ENCODE data around the gene ZMIZ1. TPM values are rescaled to one million over a fixed set of nuclear protein-coding genes. Genes with fewer than 3 reads are reported as not detected.

The ZMIZ1 gene
- total RNA-seq, 4 donors from 2014 or later = 22.7 to 37.5 (median 31.7) TPM

DNA sequence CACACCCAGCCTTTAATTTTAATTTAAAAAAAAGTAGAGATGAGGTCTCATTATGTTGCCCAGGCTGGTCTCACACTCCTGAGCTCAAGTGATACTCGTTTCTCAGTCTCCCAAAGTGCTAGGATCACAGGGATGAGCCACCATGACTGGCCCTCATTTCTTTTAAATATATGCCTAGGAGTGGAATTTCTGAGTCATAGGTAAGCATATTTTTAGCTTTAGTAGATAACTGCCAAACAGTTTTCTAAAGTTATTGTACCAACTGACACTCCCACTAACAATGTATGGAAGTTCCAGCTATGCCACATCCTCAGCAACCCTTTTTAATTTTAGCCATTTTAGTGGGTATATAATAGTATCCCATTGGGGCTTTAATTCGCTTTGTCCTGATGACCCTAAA is 264.7 kb downstream of the ZMIZ1 start:
- ATAC-seq (no peak), DNase-seq (no peak)
- no peaks in the 10 kb centered on the region for H3K36me3 ChIP-seq
- H3K4me3 ChIP-seq = no peak overlapping the region
- in situ Hi-C loops (cut with MboI; ENCODE audit: low sequenced_read_pairs in 4 of 4) = no loop called here
- no peaks in the 10 kb centered on the region for H3K9me3 ChIP-seq
- H3K27ac ChIP-seq = no peak overlapping the region
- no peaks in the 10 kb centered on the region for H3K27me3 ChIP-seq
- intact Hi-C loops (cut with DNase I; ENCODE audit: low total_unique reads) = no loop called here
- TF ChIP-seq, protein P1, sequence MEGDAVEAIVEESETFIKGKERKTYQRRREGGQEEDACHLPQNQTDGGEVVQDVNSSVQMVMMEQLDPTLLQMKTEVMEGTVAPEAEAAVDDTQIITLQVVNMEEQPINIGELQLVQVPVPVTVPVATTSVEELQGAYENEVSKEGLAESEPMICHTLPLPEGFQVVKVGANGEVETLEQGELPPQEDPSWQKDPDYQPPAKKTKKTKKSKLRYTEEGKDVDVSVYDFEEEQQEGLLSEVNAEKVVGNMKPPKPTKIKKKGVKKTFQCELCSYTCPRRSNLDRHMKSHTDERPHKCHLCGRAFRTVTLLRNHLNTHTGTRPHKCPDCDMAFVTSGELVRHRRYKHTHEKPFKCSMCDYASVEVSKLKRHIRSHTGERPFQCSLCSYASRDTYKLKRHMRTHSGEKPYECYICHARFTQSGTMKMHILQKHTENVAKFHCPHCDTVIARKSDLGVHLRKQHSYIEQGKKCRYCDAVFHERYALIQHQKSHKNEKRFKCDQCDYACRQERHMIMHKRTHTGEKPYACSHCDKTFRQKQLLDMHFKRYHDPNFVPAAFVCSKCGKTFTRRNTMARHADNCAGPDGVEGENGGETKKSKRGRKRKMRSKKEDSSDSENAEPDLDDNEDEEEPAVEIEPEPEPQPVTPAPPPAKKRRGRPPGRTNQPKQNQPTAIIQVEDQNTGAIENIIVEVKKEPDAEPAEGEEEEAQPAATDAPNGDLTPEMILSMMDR (IDR thresholded peaks at IDR 0.05 in 4 of 5, conservative IDR thresholded peaks at IDR 0.05 in 1 of 5) = no peak
- no peak for TF ChIP-seq POLR2A (IDR thresholded peaks at IDR 0.05)
- H3K4me1 ChIP-seq = peaks cover 0 to 4% of the 10 kb centered on the region in 2 donors

DNA sequence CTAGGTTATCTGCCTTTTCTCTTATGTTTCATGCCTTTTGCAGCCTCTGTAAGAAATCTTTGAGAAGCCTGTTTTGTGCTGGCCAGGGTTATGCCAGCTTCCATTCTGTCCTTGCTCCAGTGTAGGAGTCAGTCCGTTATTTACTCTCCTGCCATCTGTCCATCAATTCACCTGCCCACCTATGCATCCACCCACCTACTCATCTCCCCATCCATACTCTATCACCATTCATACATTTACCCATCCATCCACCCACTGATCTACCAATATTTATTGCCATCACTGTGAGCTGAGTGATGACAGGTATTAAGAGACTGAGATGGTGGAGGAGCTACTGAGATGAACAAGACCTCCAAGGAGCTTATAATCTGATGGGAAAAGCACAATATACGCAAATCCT is 265.8 kb downstream of the ZMIZ1 start:
- Histone ChIP-seq H3K36me3 (no peaks in the 10 kb centered on the region), H3K4me3 (no peak overlapping the region), H3K4me1 (peaks cover 0 to 4% of the 10 kb centered on the region in 2 donors), H3K27me3 (no peaks in the 10 kb centered on the region), H3K27ac (no peak overlapping the region), H3K9me3 (no peaks in the 10 kb centered on the region)
- no peak for TF ChIP-seq POLR2A (IDR thresholded peaks at IDR 0.05)
- TF ChIP-seq, protein P1 (IDR thresholded peaks at IDR 0.05 in 4 of 5, conservative IDR thresholded peaks at IDR 0.05 in 1 of 5) = no peak
- no peak for ATAC-seq
- DNase-seq = no peak
- in situ Hi-C loops (cut with MboI; ENCODE audit: low sequenced_read_pairs in 4 of 4) (no loop called here), intact Hi-C loops (cut with DNase I; ENCODE audit: low total_unique reads) (no loop called here)

DNA sequence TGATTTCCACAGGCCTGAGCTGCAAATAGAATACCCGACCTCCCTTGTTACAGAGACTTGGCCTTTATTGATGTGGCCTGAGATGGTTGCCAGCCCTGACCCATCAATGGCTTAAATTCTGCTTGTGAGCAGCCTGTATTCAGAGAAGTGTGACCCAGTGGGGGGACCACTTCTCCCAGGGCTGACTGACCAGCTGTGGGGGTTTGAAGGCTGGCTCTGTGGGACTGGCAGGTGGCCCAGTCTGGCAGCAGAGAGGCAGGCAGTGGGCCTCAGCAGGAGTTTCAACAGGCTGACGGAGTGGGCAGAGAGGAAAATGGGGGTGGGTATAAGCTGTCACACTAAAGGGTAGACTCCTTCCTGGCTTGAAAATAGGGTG is 266.3 kb downstream of the ZMIZ1 start:
- H3K27ac ChIP-seq = peak overlapping the region in 1 of 4 donors; percentile 1
- H3K9me3 ChIP-seq = no peaks in the 10 kb centered on the region
- in situ Hi-C loops (cut with MboI; ENCODE audit: low sequenced_read_pairs in 4 of 4) (no loop called here), intact Hi-C loops (cut with DNase I; ENCODE audit: low total_unique reads) (no loop called here)
- H3K4me3 ChIP-seq = no peak overlapping the region
- H3K27me3 ChIP-seq = no peaks in the 10 kb centered on the region
- TF ChIP-seq, protein P1 (IDR thresholded peaks at IDR 0.05 in 4 of 5, conservative IDR thresholded peaks at IDR 0.05 in 1 of 5) = no peak
- TF ChIP-seq POLR2A (IDR thresholded peaks at IDR 0.05) = no peak
- H3K4me1 ChIP-seq = peaks cover 0 to 4% of the 10 kb centered on the region in 2 donors
- DNase-seq (no peak), ATAC-seq (no peak)
- H3K36me3 ChIP-seq = no peaks in the 10 kb centered on the region

DNA sequence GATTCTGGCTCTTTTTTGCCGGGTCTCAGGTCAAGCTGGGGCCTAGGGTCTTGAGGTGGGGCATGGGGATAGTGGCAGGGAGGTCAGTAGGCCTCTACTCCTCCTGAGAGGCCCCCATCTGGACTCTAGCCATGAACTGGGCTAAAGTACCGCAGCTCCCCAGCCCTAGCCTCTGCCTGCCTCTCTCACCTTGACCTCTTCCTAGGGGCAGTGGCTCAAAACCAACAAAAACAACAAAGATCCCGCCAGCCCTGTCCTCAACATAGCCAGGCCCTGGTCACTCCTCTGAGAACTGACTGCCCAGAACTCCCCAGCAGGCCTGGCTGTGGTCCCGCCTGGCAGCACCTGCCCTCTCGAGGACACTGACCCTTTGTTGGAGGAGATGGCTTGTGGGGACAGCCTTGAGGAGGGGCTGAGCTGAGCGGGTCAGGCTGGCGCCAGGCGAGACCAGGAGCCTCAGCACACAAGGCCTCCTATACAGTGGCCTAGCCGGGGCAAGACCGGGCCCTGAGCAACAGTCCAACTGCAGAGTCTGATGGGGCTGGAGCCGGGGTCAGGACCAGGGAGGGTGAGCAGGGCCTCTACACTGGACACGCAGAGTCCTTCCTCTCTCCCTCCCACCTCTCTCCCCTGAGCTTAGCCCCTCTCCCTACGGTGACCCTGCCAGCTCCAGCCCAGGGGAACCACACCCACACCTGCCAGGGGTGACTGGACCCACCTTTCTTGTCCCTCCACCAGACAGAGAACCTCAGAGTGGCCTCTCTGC is 266.9 kb downstream of the ZMIZ1 start:
- intact Hi-C loops (cut with DNase I; ENCODE audit: low total_unique reads) = no loop called here
- peak in 1 of 2 donors; percentile 71 for ATAC-seq
- Histone ChIP-seq H3K36me3 (no peaks in the 10 kb centered on the region), H3K9me3 (no peaks in the 10 kb centered on the region), H3K27ac (peak overlapping the region in 2 of 4 donors; percentile 1 to 29), H3K4me1 (peaks cover 0 to 4% of the 10 kb centered on the region in 2 donors), H3K4me3 (no peak overlapping the region), H3K27me3 (no peaks in the 10 kb centered on the region)
- TF ChIP-seq, protein P1 (IDR thresholded peaks at IDR 0.05 in 4 of 5, conservative IDR thresholded peaks at IDR 0.05 in 1 of 5) = no peak
- TF ChIP-seq POLR2A (IDR thresholded peaks at IDR 0.05) = no peak
- in situ Hi-C loops (cut with MboI; ENCODE audit: low sequenced_read_pairs in 4 of 4) = no loop called here
- peak in 1 of 2 donors; percentile 61 for DNase-seq

Data from gastrocnemius medialis (tissue), 4 donors.